ENCODE results near the gene CCL18. TPM values are rescaled to one million over a fixed set of nuclear protein-coding genes. Genes with fewer than 3 reads are reported as not detected.

The CCL18 gene
- total and polyA plus RNA-seq, 10 of the 15 experiments (the other 5 are each of a cell fraction or from before 2014, with no cell fraction given), result 0.26 TPM; not detected in 9

- no peak for TF ChIP-seq CTCF (IDR thresholded peaks at IDR 0.05 in 2 of 3, conservative IDR thresholded peaks at IDR 0.05 in 1 of 3; ENCODE audit: control insufficient read depth in 2 of 3, extremely low read depth in 1 of 3, insufficient read depth in 1 of 3, low read depth in 3 of 3, low read length in 3 of 3)
- TF ChIP-seq SMARCA5 (IDR thresholded peaks at IDR 0.05), result no peak
- TF ChIP-seq MXI1 (IDR thresholded peaks at IDR 0.05; ENCODE audit: low read depth, low read length), result peak; percentile 52
- no peak for TF ChIP-seq NFYB (IDR thresholded peaks at IDR 0.05; ENCODE audit: insufficient read depth, low read depth, low read length)
- peak; percentile 48; the same call in 1 of the 2 replicates for TF ChIP-seq RAD51 (IDR thresholded peaks at IDR 0.05)
- no peak for TF ChIP-seq FOXK2 (IDR thresholded peaks at IDR 0.05)
- peak; percentile 41 to 72; a peak in 2 of 4 replicates for TF ChIP-seq BHLHE40 (IDR thresholded peaks at IDR 0.05; ENCODE audit: borderline replicate concordance in 1 of 2, low read depth in 2 of 2, low read length in 1 of 2)
Measured at GRCh38 chr17:36034127-36034526, 29.9 kb upstream of the CCL18 start (continued).

- H2AFZ ChIP-seq (ENCODE audit: control insufficient read depth, low read depth, low read length), result no peak overlapping the region
- ChIA-PET CTCF (interaction anchor here (2.1 to 3.1 kb wide), 2 partner anchors 61 to 113 kb away, joined by 5 to 13 read pairs; no protein-coding TSS in a partner anchor), POLR2A (interaction anchor here (1.0 kb wide), 1 partner anchor 45 kb away, joined by 3 read pairs; no protein-coding TSS in a partner anchor), SMC1A (ENCODE audit: uncharacterized antibody, unreplicated experiment) (interaction anchor here (1.2 to 2.1 kb wide), 5 partner anchors 13 to 67 kb away, joined by 3 to 18 read pairs (median 3); no protein-coding TSS in a partner anchor), RAD21 (ENCODE audit: unreplicated experiment) (interaction anchor here (1.2 kb wide), 1 partner anchor 38 kb away, joined by 3 read pairs; no protein-coding TSS in a partner anchor)
- FAIRE-seq, result no peak
- H3K4me1 ChIP-seq (ENCODE audit: control insufficient read depth, insufficient read depth, low read length), result peaks cover 5% of the 10 kb centered on the region; the same call in 1 of the 2 replicates
- in situ Hi-C loops (cut with MboI), result no loop called here
- H3K79me2 ChIP-seq (ENCODE audit: control insufficient read depth, insufficient read depth, low read length), result no peaks in the 10 kb centered on the region
- H3K9ac ChIP-seq (ENCODE audit: control insufficient read depth, insufficient read depth, low read length), result no peak overlapping the region
- WGBS (ENCODE audit: insufficient coverage, insufficient replicate concordance, low lambda C conversion rate, missing lambda C conversion rate), result 44% methylated on average over 4 of the region's 4 CpGs
- no peaks in the 10 kb centered on the region for H3K36me3 ChIP-seq (ENCODE audit: control insufficient read depth in 2 of 2, insufficient read depth in 2 of 2, low read length in 1 of 2)
- H3K9me3 ChIP-seq (replicated peaks; ENCODE audit: control insufficient read depth, insufficient read depth, low read length), result no peaks in the 10 kb centered on the region; the same call in 2 of the 3 replicates
- H3K27ac ChIP-seq (ENCODE audit: control insufficient read depth, insufficient read depth), result no peak overlapping the region
- no peaks in the 10 kb centered on the region; the same call in 1 of the 2 replicates for H4K20me1 ChIP-seq (ENCODE audit: control insufficient read depth, insufficient read depth)
- no TSS peak for BruUV-seq (replicated peaks)
- H3K27me3 ChIP-seq (replicated peaks in 1 of 2; ENCODE audit: control insufficient read depth in 2 of 2, insufficient read depth in 2 of 2, low read length in 1 of 2), result no peaks in the 10 kb centered on the region
- no peak overlapping the region for H3K4me2 ChIP-seq (ENCODE audit: control insufficient read depth, insufficient read depth)
- intact Hi-C loops (cut with micrococcal nuclease; ENCODE audit: unreplicated experiment), result no loop called here
- DNase-seq (ENCODE audit: low read depth, low spot score), result no peak
- ATAC-seq, result no peak
- no peak overlapping the region for H3K4me3 ChIP-seq
- TF ChIP-seq YBX1 (IDR thresholded peaks at IDR 0.05) (no peak), SUZ12 (IDR thresholded peaks at IDR 0.05; ENCODE audit: unreplicated experiment) (no peak), ZNF274 (IDR thresholded peaks at IDR 0.05; ENCODE audit: insufficient read depth, insufficient read length) (no peak), SPI1 (IDR thresholded peaks at IDR 0.05; ENCODE audit: borderline replicate concordance, insufficient read depth, low read depth, low read length) (peak; percentile 59; the same call in 1 of the 2 replicates)
Measured at GRCh38 chr17:36036235-36036634, 27.8 kb upstream of the CCL18 start.

Measured in GM12878 (cell line).